ENCODE measurements around the gene TEX44.

Gene TEX44

DNA sequence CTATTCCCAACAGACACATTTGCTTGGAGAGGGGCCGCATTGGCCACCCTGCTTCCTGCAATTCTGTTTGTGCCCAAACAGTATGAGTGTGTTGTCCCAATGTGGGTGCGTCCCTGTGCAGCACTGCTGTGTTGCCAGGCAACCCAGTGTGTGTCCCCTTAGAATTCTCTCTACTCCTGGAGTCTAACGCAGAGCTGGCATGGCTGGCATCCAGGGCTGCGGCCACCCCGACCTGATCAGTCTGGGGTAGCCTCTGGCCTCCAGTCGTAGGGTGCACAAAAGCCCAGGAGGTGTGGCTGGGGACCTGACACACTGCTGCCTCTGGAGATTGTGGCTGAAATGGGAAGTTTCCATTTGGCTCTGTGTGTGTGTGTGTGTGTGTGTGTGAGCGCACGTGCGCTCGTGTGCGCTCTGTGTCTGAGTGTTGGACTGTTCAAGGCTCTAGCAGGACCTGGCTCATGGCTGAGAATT, 48.0 kb downstream of the TEX44 start:
- H3K4me1 ChIP-seq (ENCODE audit: insufficient read depth, low read length, poor library complexity, severe bottlenecking), result peaks cover 26% of the 10 kb centered on the region
- H3K9ac ChIP-seq (ENCODE audit: low read depth, low read length, poor library complexity, severe bottlenecking), result no peak overlapping the region
- H3F3A ChIP-seq (ENCODE audit: low read depth), result no peaks in the 10 kb centered on the region
- no peaks in the 10 kb centered on the region for H4K20me1 ChIP-seq (ENCODE audit: insufficient read depth, low read length, poor library complexity, severe bottlenecking)
- H3K9me2 ChIP-seq (replicated peaks; ENCODE audit: low read depth, low read length), result no peaks in the 10 kb centered on the region
- H3K4me2 ChIP-seq (ENCODE audit: low read depth, low read length, poor library complexity, severe bottlenecking), result no peak overlapping the region
- no peak overlapping the region for H3K4me3 ChIP-seq (ENCODE audit: low read length, poor library complexity, severe bottlenecking)
- peaks cover 3% of the 10 kb centered on the region; the same call in 1 of the 2 replicates for H3K79me2 ChIP-seq (ENCODE audit: insufficient read depth, low read length)
- H3K9me3 ChIP-seq (ENCODE audit: insufficient read depth, low read depth, low read length), result no peaks in the 10 kb centered on the region
- TF ChIP-seq, protein P1, sequence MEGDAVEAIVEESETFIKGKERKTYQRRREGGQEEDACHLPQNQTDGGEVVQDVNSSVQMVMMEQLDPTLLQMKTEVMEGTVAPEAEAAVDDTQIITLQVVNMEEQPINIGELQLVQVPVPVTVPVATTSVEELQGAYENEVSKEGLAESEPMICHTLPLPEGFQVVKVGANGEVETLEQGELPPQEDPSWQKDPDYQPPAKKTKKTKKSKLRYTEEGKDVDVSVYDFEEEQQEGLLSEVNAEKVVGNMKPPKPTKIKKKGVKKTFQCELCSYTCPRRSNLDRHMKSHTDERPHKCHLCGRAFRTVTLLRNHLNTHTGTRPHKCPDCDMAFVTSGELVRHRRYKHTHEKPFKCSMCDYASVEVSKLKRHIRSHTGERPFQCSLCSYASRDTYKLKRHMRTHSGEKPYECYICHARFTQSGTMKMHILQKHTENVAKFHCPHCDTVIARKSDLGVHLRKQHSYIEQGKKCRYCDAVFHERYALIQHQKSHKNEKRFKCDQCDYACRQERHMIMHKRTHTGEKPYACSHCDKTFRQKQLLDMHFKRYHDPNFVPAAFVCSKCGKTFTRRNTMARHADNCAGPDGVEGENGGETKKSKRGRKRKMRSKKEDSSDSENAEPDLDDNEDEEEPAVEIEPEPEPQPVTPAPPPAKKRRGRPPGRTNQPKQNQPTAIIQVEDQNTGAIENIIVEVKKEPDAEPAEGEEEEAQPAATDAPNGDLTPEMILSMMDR (conservative IDR thresholded peaks at IDR 0.05; ENCODE audit: low read length), result no peak
- TF ChIP-seq EZH2phosphoT487 (IDR thresholded peaks at IDR 0.05; ENCODE audit: borderline replicate concordance), result no peak
- no peaks in the 10 kb centered on the region for H3K27me3 ChIP-seq (ENCODE audit: insufficient read depth, low read length, poor library complexity, severe bottlenecking)
- H2AFZ ChIP-seq (ENCODE audit: low read length), result no peak overlapping the region
- no peaks in the 10 kb centered on the region for H3K36me3 ChIP-seq (ENCODE audit: insufficient read depth, low read length)

DNA sequence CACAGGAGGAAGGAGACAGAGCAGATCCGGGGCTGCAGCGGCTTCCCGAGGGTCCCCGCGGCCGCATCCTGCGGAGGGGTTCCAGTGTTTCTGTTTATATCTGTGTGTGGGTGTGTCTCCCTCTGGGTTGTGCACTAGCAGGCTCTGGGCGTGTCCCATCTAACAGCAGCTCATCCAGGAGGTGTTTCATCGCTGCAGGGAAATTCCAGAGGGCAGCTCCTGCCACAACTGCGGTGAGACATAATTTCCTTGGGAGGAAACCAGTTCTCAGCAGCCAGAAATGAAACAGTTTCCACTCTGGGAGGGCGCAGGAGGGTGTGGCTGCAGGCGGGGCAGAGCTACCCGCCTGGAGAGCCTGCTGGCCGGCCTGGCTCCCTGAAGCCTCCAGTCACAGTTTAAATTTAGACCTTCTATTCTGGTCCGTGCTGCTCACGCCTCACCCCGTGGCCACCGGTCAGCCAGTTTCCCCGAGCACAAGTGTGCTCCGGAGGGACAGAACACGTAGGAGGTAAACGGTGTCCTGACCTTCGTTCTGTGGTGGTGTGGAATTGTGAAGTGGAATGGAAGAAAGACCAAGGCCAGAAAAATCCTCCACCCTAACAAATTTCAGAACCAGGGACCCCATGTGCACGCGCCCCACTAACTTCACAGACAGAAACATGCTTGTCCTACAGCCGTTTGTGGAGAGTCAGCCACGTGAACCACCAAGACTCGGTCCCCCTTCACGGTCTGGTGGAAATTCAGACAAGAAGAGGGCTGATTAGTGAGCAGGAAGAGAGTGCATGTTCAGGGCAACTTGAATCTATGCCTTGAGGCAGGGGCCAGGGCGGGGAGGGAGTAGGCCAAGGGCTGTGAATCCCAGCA, 50.2 kb downstream of the TEX44 start:
- Histone ChIP-seq H3K79me2 (ENCODE audit: insufficient read depth, low read length) (peaks cover 3% of the 10 kb centered on the region; the same call in 1 of the 2 replicates), H3K9me3 (ENCODE audit: insufficient read depth, low read depth, low read length) (no peaks in the 10 kb centered on the region), H3K36me3 (ENCODE audit: insufficient read depth, low read length) (no peaks in the 10 kb centered on the region), H3F3A (ENCODE audit: low read depth) (no peaks in the 10 kb centered on the region), H4K20me1 (ENCODE audit: insufficient read depth, low read length, poor library complexity, severe bottlenecking) (no peaks in the 10 kb centered on the region), H3K27me3 (ENCODE audit: insufficient read depth, low read length, poor library complexity, severe bottlenecking) (no peaks in the 10 kb centered on the region), H2AFZ (ENCODE audit: low read length) (peak overlapping the region; percentile 59), H3K4me1 (ENCODE audit: insufficient read depth, low read length, poor library complexity, severe bottlenecking) (peaks cover 26% of the 10 kb centered on the region), H3K4me3 (ENCODE audit: low read length, poor library complexity, severe bottlenecking) (peak overlapping the region; percentile 68), H3K4me2 (ENCODE audit: low read depth, low read length, poor library complexity, severe bottlenecking) (peak overlapping the region; percentile 78), H3K9me2 (replicated peaks; ENCODE audit: low read depth, low read length) (no peaks in the 10 kb centered on the region), H3K9ac (ENCODE audit: low read depth, low read length, poor library complexity, severe bottlenecking) (peak overlapping the region; percentile 80)
- no peak for TF ChIP-seq EZH2phosphoT487 (IDR thresholded peaks at IDR 0.05; ENCODE audit: borderline replicate concordance)
- TF ChIP-seq, protein P1 (conservative IDR thresholded peaks at IDR 0.05; ENCODE audit: low read length), result no peak

DNA sequence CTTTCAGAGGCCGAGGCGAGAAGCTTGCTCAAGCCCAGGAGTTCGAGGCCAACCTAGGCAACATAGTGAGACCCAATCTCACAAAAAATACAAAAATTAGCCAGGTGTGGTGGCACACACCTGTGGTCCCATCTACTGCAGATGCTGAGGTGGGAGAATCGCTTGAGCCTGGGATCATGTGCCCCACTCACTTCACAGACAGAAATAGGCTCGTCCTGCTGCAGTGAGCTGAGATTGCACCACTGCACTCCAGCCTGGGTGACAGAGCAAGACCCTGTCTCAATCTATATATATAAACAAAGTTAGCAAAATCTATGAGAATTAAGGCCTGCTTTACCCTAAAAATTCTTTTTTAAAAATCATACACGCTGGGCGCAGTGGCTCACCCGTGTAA, 50.8 kb downstream of the TEX44 start:
- Histone ChIP-seq H4K20me1 (ENCODE audit: insufficient read depth, low read length, poor library complexity, severe bottlenecking) (no peaks in the 10 kb centered on the region), H3K4me1 (ENCODE audit: insufficient read depth, low read length, poor library complexity, severe bottlenecking) (peaks cover 28% of the 10 kb centered on the region), H3K9me2 (replicated peaks; ENCODE audit: low read depth, low read length) (no peaks in the 10 kb centered on the region), H3K9me3 (ENCODE audit: insufficient read depth, low read depth, low read length) (no peaks in the 10 kb centered on the region), H3F3A (ENCODE audit: low read depth) (no peaks in the 10 kb centered on the region), H3K27me3 (ENCODE audit: insufficient read depth, low read length, poor library complexity, severe bottlenecking) (no peaks in the 10 kb centered on the region), H3K4me2 (ENCODE audit: low read depth, low read length, poor library complexity, severe bottlenecking) (peak overlapping the region; percentile 78), H2AFZ (ENCODE audit: low read length) (no peak overlapping the region), H3K9ac (ENCODE audit: low read depth, low read length, poor library complexity, severe bottlenecking) (peak overlapping the region; percentile 80), H3K36me3 (ENCODE audit: insufficient read depth, low read length) (no peaks in the 10 kb centered on the region), H3K4me3 (ENCODE audit: low read length, poor library complexity, severe bottlenecking) (peak overlapping the region; percentile 68), H3K79me2 (ENCODE audit: insufficient read depth, low read length) (peaks cover 3% of the 10 kb centered on the region; the same call in 1 of the 2 replicates)
- TF ChIP-seq, protein P1 (conservative IDR thresholded peaks at IDR 0.05; ENCODE audit: low read length), result no peak
- TF ChIP-seq EZH2phosphoT487 (IDR thresholded peaks at IDR 0.05; ENCODE audit: borderline replicate concordance), result no peak

All from Loucy (cell line).